GM23338 (cell line): ENCODE data around the gene FMOD. TPM values are rescaled to one million over a fixed set of nuclear protein-coding genes. Genes with fewer than 3 reads are reported as not detected.

Experiments
- ATAC-seq: fragments of 200-7000 bp; cut with Tn5 transposase; 3 replicates; pipeline ENCODE4 v1.9.1; 2020
- DNase-seq: peaks from one replicate; pipeline ENCODE4 v3.0.0-alpha.2; 2015; ENCODE audit warnings: low spot score
- H2AFZ ChIP-seq: fragments of 200-600 bp; sonication (generic); 2 replicates; pipeline ENCODE4 v1.8.0; 2016; ENCODE audit warnings: antibody characterized with exemption, mild to moderate bottlenecking, moderate library complexity
- H3F3A ChIP-seq: fragments of 200-600 bp; sonication (generic); replicated peaks from 2 replicates; pipeline ENCODE4 v1.8.0; 2017; ENCODE audit warnings: antibody characterized with exemption, mixed run types, low read depth
- H3K27ac ChIP-seq: fragments of 200-600 bp; sonication (generic); 2 replicates; pipeline ENCODE4 v1.6.1; 2016; ENCODE audit warnings: low read depth
- H3K27me3 ChIP-seq: fragments of 200-600 bp; sonication (generic); 2 replicates; pipeline ENCODE4 v1.8.0; 2016; ENCODE audit warnings: mild to moderate bottlenecking, mixed run types, moderate library complexity; ENCODE audit not compliant: insufficient read depth
- H3K36me3 ChIP-seq: fragments of 200-600 bp; sonication (generic); 2 replicates; pipeline ENCODE4 v1.8.0; 2016; ENCODE audit warnings: mild to moderate bottlenecking; ENCODE audit not compliant: insufficient read depth
- H3K4me1 ChIP-seq: fragments of 200-600 bp; sonication (generic); 2 replicates; pipeline ENCODE4 v1.8.0; 2016; ENCODE audit warnings: mild to moderate bottlenecking, moderate library complexity; ENCODE audit not compliant: insufficient read depth
- H3K4me2 ChIP-seq: fragments of 200-600 bp; sonication (generic); 2 replicates; pipeline ENCODE4 v1.7.1; 2017; ENCODE audit warnings: mixed run types
- H3K4me3 ChIP-seq: fragments of 200-600 bp; sonication (generic); 2 replicates; pipeline ENCODE4 v1.6.1; 2016; ENCODE audit warnings: mixed run types
- H3K79me2 ChIP-seq: fragments of 200-600 bp; sonication (generic); replicated peaks from 2 replicates; pipeline ENCODE4 v1.8.0; 2017; ENCODE audit warnings: mild to moderate bottlenecking; ENCODE audit not compliant: insufficient read depth
- H3K9me2 ChIP-seq: fragments of 200-600 bp; sonication (generic); 2 replicates; pipeline ENCODE4 v1.8.0; 2017; ENCODE audit not compliant: insufficient read depth
- H4K20me1 ChIP-seq: fragments of 200-600 bp; sonication (generic); replicated peaks from 2 replicates; pipeline ENCODE4 v1.8.0; 2017; ENCODE audit warnings: mild to moderate bottlenecking; ENCODE audit not compliant: insufficient read depth
- H3K27ac Mint-ChIP-seq: 2 replicates; pipeline ENCODE4 v1.8.0; 2020; ENCODE audit warnings: inconsistent platforms, mild to moderate bottlenecking, moderate library complexity, mixed read lengths
- H3K27me3 Mint-ChIP-seq: 3 replicates; pipeline ENCODE4 v1.8.0; 2022; ENCODE audit warnings: low read depth, mild to moderate bottlenecking, moderate library complexity, mixed read lengths, inconsistent platforms; ENCODE audit not compliant: insufficient read depth, poor library complexity
- H3K36me3 Mint-ChIP-seq: 3 replicates; pipeline ENCODE4 v1.8.0; 2021; ENCODE audit warnings: low read depth, mild to moderate bottlenecking, inconsistent platforms, moderate library complexity, mixed read lengths
- H3K4me1 Mint-ChIP-seq: 3 replicates; pipeline ENCODE4 v1.8.0; 2020; ENCODE audit warnings: mild to moderate bottlenecking, inconsistent platforms, mixed read lengths
- H3K4me3 Mint-ChIP-seq: 3 replicates; pipeline ENCODE4 v1.8.0; 2021; ENCODE audit warnings: moderate library complexity, mild to moderate bottlenecking, inconsistent platforms, mixed read lengths
- H3K9me3 Mint-ChIP-seq: 3 replicates; pipeline ENCODE4 v1.8.0; 2020; ENCODE audit warnings: moderate library complexity, mild to moderate bottlenecking, inconsistent platforms, mixed read lengths
- CREB1 ChIP-seq: fragments of 250-450 bp; sonication (Bioruptor Pico); IDR thresholded peaks from 2 replicates; pipeline ENCODE4 v1.5.0; 2020; ENCODE audit warnings: low read depth, mild to moderate bottlenecking, moderate library complexity
- CTCF ChIP-seq, 2 experiments: fragments of 200-600 bp in 1 of 2; sonication (generic) in 1 of 2; conservative IDR thresholded peaks; 2 replicates each; pipeline versions ENCODE4 v1.5.1 to v1.6.1; 2016 to 2017; ENCODE audit warnings: antibody characterized with exemption in 2 of 2, low read depth in 2 of 2, mild to moderate bottlenecking in 2 of 2, moderate library complexity in 1 of 2
- ETS1 ChIP-seq: IDR thresholded peaks from 2 replicates; pipeline ENCODE4 v1.6.1; 2016; ENCODE audit warnings: antibody characterized with exemption
- EZH2phosphoT487 ChIP-seq: fragments of 200-600 bp; sonication (generic); IDR thresholded peaks from one replicate; pipeline ENCODE4 v1.8.1; 2018; ENCODE audit warnings: antibody characterized with exemption; ENCODE audit not compliant: unreplicated experiment
- JUNB ChIP-seq: IDR thresholded peaks from one replicate; pipeline ENCODE4 v1.6.1; 2016; ENCODE audit warnings: antibody characterized with exemption; ENCODE audit not compliant: unreplicated experiment
- NANOG ChIP-seq: IDR thresholded peaks from 2 replicates; pipeline ENCODE4 v1.6.1; 2016; ENCODE audit warnings: antibody characterized with exemption, borderline replicate concordance
- POLR2AphosphoS5 ChIP-seq: IDR thresholded peaks from 2 replicates; pipeline ENCODE4 v1.6.1; 2016; ENCODE audit warnings: antibody characterized with exemption, low read depth
- REST ChIP-seq: IDR thresholded peaks from one replicate; pipeline ENCODE4 v1.6.1; 2018; ENCODE audit warnings: antibody characterized with exemption; ENCODE audit not compliant: unreplicated experiment
- STAT1 ChIP-seq: IDR thresholded peaks from one replicate; pipeline ENCODE4 v1.6.1; 2016; ENCODE audit warnings: antibody characterized with exemption; ENCODE audit not compliant: unreplicated experiment
- ZNF114 ChIP-seq: fragments of 250-450 bp; sonication (Bioruptor Pico); IDR thresholded peaks from 2 replicates; pipeline ENCODE4 v1.5.0; 2020; ENCODE audit warnings: mild to moderate bottlenecking, moderate library complexity
- ZNF462 ChIP-seq: fragments of 250-450 bp; sonication (Bioruptor Pico); IDR thresholded peaks from 2 replicates; pipeline ENCODE4 v1.5.0; 2020; ENCODE audit warnings: mild to moderate bottlenecking, moderate library complexity
- polyA plus RNA-seq: library from polyadenylated mRNA; unstranded; fragments of >200 nt; fragmentation: Nextera tagmentation; extraction: Ambion mirVana; gene quantifications from 2 replicates; pipeline ENCODE4 v1.2.1, GENCODE V29; 2016
- total RNA-seq: library from RNA; depleted of rRNA; stranded (reverse); fragments of >200 nt; shearing (Covaris generic); gene quantifications from 2 replicates; pipeline ENCODE4 v1.2.3, GENCODE V29; 2014

FMOD gene
- total and polyA plus RNA-seq, 2 experiments from 2014 or later: 0.27 to 1.3 TPM

- Mint-ChIP-seq H3K27me3 (peaks cover 6% of the 10 kb centered on the region), H3K27ac (no peak overlapping the region), H3K4me1 (peaks cover 3% of the 10 kb centered on the region; the same call in 2 of the 3 replicates), H3K36me3 (no peaks in the 10 kb centered on the region), H3K9me3 (no peaks in the 10 kb centered on the region), H3K4me3 (no peak overlapping the region)
- Histone ChIP-seq H3K4me2 (no peak overlapping the region), H3F3A (no peaks in the 10 kb centered on the region), H3K79me2 (no peaks in the 10 kb centered on the region), H3K36me3 (no peaks in the 10 kb centered on the region), H3K4me1 (no peaks in the 10 kb centered on the region), H3K4me3 (no peak overlapping the region), H3K27ac (no peak overlapping the region), H3K27me3 (no peaks in the 10 kb centered on the region), H3K9me2 (no peaks in the 10 kb centered on the region), H4K20me1 (no peaks in the 10 kb centered on the region), H2AFZ (no peak overlapping the region)
- DNase-seq (no peak), ATAC-seq (no peak)
- TF ChIP-seq STAT1: no peak
- no peak for TF ChIP-seq EZH2phosphoT487
- TF ChIP-seq JUNB: no peak
- no peak for TF ChIP-seq ETS1
- no peak for TF ChIP-seq POLR2AphosphoS5
- no peak for TF ChIP-seq REST
- no peak for TF ChIP-seq NANOG
- TF ChIP-seq ZNF114 (CRISPR knock-in tag): no peak
- TF ChIP-seq CTCF (conservative IDR thresholded peaks at IDR 0.05; ENCODE audit: low read depth in 2 of 2): no peak
- TF ChIP-seq ZNF462: no peak
- no peak for TF ChIP-seq CREB1 (CRISPR knock-in tag)
Observed at GRCh38 chr1:203366476-203366875, 15.6 kb upstream of the FMOD start.
